Activated CD4-positive, alpha-beta T cell treated with anti-CD3 and anti-CD28 coated beads for 1 hour (primary cell): ENCODE data around the gene CDKN2A.

Source experiments
- DNase-seq: peaks from one replicate; pipeline ENCODE4 v3.0.0-alpha.2; 2020

The CDKN2A gene

DNA sequence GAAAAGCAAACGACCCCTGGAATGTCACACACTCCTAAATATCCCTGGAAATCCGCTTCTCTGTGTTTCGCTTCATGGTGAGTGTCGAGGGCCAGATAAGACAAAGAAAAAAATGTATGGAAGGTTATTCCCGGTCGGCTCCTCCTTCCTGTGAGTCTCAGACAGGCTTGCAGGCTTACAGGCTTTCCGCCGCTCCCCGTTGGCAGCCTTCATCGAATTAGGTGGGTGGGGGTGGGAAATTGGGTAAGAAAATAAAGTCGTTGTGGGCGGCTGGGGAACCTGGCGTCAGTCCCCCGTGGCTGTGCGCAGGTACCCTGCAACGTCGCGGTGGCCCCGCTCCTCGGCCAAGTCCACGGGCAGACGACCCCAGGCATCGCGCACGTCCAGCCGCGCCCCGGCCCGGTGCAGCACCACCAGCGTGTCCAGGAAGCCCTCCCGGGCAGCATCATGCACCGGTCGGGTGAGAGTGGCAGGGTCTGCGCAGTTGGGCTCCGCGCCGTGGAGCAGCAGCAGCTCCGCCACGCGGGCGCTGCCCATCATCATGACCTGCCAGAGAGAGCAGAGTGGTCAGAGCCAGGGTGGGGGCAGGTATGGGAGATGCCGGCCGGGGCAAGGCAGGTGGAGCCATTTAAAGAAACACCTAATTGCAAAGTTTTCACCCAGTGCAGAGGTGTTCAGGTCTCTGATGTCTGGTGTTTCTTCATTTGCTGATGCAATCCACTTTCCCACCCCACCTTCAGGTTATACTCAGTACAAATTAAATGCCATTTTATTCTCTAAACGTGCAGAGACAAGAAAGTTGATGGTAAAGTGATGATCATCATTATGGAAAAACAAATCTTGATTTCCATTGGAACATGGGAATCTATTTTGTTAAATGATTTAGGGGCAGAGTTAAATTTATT, 11.8 kb upstream of the CDKN2A start:
- no peak for DNase-seq

DNA sequence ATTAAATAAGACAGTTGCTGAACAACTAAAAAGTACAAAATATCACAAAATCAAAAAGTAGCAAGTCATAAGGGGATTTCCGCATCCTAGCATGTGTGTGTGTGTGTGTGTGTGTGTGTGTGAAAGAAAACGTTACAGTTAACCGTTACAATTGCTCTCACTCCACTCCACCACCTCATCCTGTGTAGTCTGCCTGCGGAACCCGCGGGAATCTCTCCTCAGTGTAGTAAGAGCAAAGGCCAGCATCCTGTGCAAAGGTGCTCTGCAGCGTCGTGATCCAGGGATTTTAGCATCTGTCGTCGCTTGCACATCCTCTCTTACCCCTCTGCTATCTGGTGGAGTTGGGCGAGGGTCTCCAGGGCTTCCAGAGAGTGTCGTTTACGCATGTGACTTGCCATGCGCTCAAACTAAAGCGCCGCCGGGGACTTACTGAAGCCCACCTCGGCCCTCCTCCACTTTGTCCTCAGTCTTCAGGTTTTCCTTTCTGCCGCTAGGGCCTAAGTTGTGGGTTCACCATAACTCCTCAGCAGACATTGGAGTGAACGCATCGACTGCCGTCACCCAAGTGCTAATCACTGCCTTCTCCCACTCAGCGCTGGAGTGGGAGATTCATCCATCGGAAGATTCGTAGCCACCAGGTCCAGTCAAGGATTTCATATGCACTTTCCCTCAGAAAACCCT, 11.0 kb upstream of the CDKN2A start:
- no peak for DNase-seq

DNA sequence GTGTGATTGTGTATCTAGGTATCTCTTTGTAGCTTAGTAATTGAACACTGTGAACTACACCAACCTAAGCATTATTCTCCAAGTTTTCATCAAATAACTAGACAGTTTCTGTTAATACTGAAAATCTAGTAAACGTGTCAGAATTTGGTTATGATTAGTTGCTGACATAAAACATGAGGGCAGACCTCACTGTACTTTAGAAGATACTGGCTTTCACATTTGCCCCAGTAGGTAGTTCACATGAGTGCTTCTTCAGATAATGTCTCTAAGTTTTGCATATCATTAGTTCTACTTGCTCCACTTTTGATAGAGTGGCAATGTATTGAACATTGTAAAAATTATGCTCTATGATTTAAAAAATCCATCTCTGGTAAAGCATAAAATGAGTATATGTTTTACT, 7.8 kb upstream of the CDKN2A start:
- no peak for DNase-seq

DNA sequence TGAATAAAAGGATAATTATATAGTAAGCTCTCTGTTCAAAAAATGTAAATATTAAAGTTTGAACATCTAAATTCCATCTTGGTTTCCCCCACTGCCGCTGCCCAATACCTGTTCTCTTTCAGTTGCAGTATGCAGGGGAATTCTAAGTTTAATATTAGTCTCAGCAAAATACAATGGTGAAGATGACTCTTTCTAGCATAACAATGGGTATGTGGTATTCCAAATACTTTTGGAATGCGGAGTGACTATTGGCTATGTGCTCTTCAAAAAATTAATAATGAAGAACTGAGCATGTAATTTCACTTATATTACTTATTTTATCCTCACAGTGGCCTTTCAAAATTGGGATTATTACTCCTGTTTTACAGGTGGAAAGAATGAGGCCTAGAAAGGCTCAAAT, 3.8 kb upstream of the CDKN2A start:
- no peak for DNase-seq

DNA sequence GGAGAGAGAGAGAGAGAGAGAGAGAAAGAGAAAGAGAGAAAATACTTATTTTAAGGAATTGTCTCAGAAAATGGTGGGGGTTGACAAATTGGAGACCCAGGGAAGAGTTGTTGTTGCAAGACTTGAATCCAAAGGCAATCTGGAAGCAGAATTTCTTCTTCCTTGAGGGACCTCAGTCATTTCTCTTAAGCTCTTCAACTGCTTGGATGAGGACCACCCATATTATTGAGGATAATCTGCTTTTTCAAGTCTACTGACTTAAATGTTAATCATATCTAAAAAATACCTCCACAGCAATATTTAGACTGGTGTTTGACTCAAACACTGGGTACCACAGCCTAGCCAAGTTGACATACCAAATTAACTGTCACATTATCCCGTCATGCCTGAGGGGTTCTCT, 3.3 kb upstream of the CDKN2A start:
- no peak for DNase-seq

DNA sequence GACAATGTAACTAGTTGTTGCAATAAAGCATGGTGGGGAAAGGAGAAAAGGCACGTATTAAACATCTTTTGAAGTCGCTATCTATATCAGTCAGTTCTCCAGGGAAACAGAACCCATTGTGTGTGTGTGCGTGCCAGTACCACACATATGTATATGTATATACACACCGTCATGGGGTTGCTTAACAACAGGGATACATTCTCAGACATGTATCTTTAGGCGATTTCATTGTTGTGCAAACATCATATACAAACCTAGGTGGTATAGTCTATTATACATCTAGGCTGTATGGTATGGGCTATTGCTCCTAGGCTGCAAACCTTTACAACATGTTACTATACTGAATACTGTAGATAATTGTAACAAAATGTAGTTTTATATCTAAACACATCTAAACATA, 2.7 kb upstream of the CDKN2A start:
- DNase-seq: no peak

DNA sequence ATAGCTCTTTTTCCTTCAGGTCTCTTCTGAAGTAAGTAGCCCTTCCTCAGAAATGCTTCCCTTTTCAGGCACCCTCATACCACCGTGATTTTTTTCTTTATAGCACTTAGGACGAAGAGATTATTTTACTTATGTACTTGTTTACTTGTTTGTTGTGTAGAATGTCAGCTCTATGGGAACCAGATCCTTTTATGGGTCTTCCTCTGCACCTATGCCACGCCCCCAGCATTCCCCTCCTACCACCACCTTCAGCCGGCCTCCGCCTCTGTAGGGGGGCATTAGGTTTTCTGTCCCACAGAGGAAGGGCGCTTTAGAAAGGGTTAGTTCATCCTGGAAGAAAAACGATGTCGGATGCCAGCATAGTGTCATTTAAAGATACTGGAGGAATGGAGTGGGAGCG, 2.2 kb upstream of the CDKN2A start:
- no peak for DNase-seq

DNA sequence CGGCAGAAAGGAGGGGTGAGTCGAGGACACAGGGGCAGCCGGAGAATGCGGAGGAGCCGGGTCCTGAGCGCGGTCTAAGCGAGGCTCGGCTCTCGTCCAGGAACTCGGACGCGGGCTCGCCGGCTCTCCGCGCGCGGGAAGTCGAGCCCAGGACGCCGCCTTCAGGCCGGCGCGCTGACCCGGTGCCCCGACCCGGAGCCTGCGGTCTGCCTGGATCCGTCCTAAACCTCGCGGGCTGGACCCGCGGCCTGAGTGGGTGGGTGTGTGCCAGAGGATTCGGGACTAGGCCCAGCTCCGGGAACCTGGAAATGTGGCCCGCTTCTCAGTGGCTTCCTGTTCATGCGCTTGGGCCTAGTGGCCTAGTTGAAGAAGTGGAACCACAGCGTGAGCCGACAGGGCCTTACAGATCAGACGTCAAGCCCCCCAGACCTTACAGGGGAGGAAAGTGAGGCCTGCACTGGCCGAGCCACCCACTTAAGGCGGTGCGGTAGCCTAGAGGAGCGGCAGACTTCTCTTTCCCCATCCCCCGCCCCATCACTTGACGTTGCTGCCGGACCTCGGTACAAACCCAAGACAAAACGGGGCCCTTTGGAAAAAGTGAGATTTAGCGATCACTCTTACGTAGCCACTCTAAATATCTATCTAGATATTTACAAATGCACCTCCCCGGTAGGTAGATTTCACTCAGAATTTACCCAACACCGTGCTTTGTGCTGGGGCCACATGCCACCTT, 1.6 kb upstream of the CDKN2A start:
- DNase-seq: no peak

DNA sequence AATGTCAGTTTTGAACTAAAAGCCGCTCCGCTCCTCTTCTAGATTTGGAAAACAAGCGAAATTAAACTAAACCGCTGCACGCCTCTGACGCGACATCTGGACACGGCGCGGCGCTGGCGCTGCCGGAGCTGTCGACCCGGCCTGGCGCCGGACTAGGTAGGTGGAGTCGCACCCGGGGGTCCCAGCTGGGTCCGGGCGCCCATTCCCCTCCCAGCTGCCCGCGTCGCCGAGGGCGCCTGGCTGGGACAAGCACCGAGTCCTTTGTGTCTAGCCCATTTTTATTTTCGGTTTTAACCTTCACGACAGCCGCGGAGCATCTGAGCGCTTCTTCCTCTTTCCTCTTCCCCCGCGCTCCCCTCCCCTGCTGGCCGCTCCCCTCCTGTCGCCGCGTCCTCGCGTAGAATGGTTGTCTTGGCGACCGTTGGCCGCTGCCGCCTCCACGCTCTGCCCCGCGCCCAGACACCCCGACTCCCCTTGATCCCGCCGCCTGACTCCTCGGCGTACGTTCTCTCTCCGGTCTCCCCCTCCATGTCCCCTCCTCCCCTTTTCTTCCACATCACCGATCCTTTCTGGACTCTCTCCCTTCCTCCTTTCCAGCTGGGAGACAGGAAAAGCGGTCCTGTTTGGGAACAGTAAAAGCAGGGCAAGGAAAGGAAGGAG, 944 bp upstream of the CDKN2A start:
- peak; percentile 50 for DNase-seq

DNA sequence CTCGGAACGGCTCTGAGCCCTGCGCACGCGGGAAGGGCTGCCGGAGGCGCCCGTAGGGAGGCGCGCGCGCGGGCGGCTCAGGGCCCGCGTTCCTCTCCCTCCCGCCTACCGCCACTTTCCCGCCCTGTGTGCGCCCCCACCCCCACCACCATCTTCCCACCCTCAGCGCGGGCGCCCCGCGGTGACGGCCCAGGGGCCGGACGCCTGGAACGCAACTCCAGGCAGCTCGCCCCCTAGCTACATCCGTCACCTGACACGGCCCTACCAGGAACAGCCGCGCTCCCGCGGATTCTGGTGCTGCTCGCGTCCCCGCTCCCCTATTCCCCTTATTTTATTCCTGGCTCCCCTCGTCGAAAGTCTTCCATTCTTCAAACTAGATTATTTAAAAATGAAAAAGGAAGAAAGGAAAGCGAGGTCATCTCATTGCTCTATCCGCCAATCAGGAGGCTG, 389 bp upstream of the CDKN2A start, which contains the start of gene CDKN2B-AS1:
Gene CDKN2B-AS1, plus strand, starts transcription at position 236 of the 450 bp plus-strand sequence.
- no peak for DNase-seq

DNA sequence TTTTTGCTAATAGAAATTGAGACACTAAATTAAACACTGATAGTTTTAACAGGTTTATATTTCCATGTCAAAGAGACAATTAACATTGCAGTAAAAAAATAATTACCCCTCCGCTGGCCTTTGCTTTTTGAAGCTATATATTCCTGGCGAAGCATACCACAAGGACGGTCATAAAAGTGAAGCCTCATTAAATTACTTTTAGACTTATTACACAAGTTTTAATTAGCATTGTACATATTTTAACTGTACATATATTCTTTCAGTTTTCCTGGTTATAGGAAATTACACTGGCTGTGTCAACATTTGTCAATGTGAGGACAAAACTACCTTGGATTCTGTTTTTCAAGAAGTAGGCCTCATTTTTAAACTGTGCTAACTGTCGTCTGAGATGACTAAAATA, 1.2 kb downstream of the CDKN2A start:
- no peak for DNase-seq

DNA sequence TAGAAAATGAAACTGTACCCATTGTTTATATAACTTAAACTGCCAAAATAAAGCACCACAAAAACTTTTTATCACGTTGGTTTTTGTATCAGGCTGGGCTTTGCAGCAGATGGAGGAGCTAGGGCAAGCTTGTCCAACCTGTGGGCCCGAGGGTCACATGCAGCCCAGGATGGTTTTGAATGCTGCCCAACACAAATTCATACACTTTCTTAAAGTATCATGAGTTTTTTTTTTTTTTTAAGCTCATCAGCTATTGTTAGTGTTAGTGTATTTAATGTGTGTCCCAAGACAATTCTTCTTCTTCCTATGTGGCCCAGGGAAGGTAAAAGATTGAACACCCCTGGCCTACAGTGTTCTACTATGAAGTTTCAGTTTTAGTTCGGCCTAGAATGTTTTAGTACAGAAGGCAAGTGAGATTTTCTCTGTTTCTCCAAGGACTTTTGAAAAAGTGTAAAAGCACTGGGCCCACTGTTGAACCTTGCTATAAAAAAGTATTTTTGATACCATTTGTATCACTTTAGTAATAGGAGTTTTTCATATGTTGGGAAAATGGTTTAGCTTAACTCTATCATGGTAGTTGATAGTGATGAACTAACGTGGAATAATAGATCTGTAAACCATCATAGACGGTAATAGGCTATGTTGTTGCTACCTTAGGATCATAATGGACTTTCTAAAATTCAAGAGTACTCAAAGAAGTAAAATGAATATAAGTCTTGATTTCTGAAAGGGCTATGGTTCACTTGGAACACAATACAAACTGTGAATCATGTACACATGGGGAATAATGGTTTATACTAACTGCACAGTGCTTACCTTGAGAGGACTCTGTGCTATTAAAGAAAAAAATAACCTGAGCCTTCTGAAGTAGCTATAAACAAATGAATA, 2.9 kb downstream of the CDKN2A start:
- DNase-seq: no peak

DNA sequence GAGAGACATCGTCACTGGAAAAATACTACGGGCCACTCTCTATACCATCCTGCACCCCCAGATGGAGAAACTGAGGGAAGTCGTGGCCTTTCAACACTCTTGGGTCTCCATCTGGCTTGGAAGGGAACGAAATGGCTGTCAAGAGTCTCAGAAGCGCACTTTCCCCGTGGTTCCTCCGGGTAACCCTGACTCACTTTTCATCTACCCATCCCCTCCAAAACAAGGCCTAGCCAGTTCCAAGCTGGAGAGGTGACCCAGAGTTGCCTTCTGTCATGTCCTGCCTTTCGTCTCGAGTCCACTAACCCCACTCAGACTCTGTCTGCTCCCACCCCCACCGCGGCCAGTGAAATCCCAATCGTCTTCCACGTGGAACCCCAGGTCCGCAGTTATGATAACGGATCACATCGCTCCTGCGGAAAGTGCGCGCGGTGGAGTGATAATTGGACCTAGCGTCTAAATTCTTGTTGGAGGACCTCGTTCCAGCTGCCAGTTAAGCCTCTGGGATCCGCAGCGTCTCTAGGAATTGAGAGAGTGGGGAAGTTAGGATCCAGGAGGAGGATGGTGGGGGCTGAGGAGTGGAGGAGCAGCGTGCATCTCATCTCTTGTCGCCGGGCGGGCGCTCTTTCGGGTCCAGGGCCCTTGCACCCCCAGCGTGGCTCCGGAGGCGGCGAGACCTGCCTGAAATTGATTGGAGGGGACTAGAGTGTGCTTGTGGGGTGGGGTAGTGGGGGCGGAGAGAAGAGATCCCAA, 4.6 kb downstream of the CDKN2A start:
- DNase-seq: no peak

DNA sequence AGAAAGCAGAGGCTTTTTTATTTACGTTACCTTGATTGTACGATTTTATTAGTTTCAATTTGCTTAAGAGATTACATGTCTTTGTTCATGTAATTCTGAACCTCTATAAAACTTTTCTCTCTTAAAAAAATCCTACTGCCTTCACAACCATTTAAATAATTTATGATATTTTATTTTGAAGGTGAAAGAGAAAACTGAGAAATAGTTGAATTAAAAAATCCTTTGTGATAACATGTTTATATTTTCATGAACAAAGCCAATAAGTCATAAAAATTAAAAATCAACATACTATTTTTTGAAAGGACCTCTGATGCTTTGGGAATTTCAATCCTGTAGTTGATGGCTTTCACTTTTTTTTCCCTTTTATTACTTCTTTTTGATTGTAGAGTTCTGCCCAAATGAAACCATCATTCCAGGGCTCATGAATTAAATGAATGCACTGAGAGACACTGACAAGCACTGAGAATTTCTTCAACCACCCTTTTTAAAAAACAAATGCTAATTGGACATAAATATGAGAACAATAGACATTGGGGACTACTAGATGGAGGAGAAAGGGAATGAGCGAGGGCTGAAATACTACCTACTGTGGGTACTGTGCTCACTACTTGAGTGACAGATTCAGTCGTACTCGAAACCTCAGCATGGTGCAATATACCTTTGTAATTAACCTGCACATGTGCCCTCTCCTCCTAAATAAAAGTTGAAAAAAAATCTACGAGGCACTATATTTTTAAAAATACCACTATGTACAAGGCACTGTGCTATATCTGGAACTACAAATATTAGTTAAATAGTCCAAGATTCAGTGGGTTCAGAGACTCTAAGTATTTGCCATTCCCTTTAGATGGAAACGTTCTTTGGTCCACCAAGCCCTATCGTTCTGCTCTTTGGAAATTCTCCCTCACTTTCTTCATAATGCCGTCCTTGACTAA, 5.9 kb downstream of the CDKN2A start:
- no peak for DNase-seq

DNA sequence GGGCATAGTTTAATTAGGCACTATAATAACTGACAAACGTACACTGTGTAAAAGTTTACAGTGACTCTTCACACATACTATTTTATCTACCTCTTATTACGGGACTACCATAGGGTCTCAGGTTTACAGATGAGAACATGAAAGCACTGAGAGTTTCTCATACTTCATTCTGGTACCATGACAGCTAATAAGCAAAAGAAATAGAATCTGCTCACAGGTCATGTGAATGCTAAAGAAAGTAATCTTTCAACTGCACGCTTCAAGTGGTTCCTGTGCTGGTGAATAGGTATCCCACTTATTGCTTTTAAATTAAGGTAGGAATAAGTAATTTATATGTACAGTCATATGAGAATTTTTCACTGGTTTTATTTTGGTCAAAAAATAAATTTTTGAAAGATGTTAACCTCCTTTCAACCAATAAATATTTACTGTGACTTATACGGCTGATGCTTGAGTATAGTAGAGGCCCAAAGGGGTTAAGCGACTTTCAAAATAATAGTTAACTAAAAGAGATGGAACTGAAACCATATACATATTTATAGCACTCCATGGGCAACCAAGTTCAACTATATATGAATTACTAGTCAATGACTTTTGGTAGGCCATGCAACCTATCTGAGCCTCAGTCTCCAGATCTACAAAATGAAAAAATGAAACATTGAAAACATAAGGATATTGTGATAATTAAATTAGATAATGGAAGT, 8.1 kb downstream of the CDKN2A start:
- DNase-seq: no peak

DNA sequence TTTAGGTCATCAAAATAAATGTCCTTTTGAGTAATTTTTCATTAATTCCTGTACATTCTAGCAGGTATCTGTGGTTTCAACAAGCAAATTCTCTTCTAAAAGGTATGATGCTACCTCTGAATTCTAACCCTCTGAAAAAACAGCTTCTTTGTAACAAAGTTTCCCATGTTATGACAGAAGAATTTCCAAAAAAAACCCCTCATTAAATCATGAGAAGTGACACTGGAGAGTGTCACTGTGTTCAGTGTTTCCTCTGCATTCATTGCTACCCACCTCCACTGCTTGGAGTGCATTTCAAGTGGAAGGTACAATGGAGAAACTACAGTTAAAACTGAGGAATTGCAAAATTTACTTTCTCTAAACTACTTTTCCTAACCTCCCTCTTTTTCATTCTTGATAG, 10.1 kb downstream of the CDKN2A start:
- no peak for DNase-seq

DNA sequence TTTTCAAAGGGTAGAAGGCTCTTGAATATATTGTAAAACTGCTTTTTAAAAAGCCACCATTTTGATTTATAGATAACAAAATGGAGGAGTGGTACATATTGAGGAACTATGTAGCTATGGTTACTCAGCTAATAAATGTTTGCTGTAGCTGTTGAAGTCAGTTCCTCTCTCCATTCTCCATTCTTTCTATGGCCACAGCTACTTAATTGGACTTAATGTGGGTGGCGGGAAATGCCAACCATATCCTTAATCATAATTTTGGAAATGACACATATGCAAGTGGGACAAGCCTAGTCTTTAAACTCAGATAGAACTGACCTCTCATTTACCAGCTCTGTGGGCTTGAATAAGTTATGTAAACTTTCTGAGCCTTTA, 10.6 kb downstream of the CDKN2A start:
- no peak for DNase-seq

DNA sequence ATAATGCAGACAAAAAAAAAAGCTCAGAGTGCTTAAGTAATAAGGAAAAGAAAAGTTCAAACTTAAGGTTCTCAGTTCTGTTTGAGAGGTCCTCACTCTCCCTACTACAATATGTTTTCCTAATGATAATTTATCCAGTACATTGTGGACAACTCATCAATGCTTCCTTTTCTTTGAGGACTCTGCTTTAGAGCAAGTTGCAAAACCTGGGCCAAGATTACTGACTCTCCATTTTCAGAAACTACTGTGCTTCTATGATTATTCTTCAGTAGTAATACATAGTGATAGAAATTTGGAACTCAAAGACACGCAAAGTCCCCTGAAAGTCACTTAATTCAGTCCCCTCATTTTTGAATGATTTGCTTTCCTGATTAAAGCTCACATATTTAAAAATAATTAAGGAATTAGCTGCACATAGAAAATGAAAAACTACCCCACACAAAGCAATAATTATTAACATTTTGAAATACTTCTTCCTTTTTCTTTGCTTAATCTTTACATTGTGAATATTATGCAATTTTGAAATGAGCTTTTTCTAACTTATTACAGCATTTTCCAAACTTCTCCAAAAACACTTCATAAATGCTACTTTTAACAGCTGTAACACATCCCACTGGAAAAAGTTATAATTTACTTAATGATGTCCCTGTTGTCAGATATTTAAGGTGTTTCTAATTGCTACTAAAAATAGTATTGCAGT, 11.2 kb downstream of the CDKN2A start:
- no peak for DNase-seq

DNA sequence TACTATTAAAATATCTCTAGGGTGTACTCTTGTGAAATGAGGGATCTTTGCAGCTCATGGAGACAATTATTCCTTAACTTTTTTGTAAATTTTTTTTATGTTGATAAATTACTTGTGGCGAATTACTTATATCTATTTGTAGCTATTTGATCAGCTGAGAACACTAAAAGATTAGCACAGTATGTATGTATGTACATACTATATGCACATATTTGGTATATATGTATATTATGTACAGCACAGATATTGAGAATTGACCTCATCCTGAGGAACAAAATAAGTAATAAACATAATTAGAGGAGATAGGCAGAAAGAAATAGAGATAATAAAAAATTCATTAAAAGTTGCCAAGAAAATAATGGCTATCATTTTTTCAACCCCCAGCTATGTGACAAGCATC, 11.8 kb downstream of the CDKN2A start:
- no peak for DNase-seq
